ENCODE data around the gene PMF1.

DNA sequence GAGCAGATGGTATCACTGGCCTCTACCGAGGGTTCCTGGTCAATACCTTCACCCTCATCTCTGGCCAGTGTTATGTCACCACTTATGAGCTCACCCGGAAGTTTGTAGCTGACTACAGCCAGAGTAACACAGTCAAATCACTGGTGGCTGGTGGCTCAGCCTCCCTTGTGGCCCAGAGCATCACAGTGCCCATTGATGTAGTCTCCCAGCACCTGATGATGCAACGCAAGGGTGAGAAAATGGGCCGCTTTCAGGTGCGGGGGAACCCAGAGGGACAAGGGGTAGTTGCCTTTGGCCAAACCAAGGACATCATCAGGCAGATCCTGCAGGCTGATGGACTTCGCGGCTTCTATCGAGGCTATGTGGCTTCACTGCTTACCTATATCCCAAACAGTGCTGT lies 12.8 kb upstream of the PMF1 start:
- no peak for TF ChIP-seq POLR2A (IDR thresholded peaks at IDR 0.05)
- TF ChIP-seq, protein P1, sequence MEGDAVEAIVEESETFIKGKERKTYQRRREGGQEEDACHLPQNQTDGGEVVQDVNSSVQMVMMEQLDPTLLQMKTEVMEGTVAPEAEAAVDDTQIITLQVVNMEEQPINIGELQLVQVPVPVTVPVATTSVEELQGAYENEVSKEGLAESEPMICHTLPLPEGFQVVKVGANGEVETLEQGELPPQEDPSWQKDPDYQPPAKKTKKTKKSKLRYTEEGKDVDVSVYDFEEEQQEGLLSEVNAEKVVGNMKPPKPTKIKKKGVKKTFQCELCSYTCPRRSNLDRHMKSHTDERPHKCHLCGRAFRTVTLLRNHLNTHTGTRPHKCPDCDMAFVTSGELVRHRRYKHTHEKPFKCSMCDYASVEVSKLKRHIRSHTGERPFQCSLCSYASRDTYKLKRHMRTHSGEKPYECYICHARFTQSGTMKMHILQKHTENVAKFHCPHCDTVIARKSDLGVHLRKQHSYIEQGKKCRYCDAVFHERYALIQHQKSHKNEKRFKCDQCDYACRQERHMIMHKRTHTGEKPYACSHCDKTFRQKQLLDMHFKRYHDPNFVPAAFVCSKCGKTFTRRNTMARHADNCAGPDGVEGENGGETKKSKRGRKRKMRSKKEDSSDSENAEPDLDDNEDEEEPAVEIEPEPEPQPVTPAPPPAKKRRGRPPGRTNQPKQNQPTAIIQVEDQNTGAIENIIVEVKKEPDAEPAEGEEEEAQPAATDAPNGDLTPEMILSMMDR (IDR thresholded peaks at IDR 0.05), result no peak

Data from esophagus squamous epithelium (tissue), 4 donors.